HG03571 (cell line): ENCODE results near the gene FGF14.

ENCODE experiments used
- ATAC-seq: cut with Tn5 transposase; IDR thresholded peaks from one replicate; pipeline ENCODE4 v1.9.1; 2021; ENCODE audit not compliant: unreplicated experiment

The FGF14 gene

DNA sequence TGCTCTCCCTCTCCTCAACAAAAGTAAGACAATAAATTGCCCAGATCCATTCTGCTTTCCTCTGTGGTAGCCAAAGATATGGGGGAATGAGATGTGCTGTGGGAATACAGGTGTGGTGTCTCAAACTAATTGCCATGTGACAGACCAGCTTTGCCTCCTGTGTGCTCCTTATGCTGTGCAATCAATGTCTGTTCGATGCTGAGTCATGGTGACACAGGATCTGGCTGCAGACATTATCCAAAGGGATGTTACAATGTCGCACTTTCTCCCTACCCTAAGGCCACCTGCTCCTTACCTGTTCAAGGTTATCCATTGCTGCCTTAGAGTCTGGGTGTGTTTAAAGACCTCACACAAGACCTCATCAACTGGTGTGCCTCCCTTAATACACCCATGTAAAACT lies 32.5 kb downstream of the FGF14 start:
- no peak for ATAC-seq

DNA sequence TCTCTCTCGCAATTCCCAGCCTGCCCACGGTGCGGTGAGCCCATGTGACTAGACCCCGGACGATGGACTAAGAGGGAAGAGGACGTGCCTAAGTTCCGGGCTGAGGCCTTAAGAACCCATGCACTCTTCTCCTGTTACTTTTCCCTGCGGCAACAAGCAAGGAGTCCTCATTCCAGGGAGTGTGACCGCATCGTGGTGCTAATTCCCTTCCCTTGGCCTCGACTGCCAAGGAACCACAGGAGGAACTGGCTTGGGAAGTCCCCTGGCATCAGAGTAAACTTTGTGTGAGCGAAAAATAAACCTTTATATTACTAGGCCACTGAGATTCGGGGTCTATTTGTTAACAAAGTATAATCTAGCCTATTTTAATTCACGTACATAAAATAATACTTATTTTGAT lies 34.0 kb downstream of the FGF14 start:
- no peak for ATAC-seq

DNA sequence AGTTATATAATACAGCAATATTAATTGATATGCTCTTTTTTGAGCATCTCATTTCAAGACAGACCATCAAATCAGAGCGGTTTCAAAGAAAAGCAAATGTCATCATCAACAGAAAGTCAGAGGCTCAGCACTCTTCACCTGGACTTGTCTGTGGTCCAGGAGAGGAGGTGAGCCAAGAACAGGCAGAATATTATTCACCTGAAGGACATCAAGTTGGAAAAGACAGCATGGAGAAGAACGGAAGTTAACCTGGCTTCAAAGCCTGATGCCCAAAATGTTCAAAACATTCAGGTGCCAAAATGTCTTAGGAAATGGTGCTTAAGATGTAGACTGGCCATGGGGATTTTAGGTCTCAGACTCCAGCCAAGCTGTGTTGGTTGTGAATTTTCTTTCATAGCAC lies 40.7 kb downstream of the FGF14 start:
- no peak for ATAC-seq

DNA sequence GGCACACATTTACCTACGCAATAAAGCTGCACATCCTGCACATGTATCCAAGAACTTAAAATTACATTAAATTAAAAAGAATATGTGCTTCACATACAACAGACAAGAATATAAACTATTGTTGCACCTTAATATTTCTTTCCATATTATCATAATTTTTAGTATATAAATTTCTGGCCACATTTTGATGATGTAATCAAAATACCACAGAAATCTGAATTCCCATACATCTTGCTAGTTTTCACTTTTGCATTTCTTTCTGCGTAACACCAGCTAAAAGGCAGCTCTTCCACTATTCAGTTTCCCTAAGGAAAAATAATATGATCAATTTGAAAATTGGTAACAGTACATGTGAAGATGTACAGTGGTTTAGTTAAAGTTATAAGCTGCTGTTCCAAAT lies 42.6 kb downstream of the FGF14 start:
- no peak for ATAC-seq

DNA sequence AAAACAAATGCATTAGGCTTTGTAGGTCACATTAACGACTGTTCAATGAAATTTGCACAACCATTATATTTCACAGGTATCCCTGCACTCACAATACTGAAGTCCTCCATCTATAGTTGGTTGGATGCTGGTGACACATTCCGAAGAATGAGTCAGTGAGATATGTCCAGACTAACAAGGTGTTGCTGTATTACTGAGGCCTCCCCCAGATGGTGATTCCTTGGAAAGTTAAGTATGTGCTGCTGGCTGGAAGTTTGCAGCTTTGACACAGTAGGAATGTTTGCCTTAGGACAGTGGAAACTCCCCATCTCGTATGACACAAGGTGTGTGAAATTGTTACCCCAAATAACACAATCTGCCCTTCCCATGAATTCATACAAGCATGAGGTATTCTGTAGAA lies 46.6 kb downstream of the FGF14 start:
- ATAC-seq = no peak

DNA sequence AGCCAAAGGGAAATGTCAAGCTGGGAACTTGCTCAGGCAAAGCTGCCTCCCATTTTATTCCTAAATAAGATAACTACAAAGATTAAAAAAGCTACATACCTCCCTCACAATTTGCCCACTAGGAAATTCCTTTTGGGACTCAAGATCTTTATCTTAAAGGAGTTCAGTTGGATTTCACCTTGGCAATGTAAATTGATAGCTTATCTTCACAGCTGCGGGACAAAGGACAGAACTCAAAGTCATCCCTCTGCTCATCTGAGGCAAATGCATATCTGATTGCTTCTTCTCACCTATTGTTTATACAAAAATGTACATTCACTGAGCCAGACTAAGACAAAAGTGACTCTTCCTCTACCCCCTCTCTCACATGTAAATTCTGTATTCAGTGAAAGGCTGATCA lies 47.8 kb downstream of the FGF14 start:
- ATAC-seq = no peak

DNA sequence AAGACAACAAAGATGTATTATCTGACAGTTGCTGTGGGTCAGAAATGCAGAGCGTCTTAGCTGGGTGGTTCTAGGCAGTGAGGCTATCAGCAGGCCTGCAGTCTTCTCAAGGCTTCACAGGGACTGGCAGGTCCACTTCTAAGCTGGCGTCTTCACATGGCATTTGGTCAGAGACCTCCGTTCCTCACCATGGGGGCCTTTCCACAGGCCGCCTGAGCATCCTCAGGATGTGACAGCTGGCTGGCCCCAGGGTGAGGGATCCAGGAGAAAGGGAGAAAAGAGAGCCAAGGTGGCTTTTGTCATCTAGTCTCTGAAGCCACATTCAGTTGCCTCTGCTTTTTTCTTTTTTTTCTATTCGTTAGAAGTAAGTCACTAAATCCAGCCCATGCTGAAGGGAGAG lies 50.3 kb downstream of the FGF14 start:
- ATAC-seq = no peak

DNA sequence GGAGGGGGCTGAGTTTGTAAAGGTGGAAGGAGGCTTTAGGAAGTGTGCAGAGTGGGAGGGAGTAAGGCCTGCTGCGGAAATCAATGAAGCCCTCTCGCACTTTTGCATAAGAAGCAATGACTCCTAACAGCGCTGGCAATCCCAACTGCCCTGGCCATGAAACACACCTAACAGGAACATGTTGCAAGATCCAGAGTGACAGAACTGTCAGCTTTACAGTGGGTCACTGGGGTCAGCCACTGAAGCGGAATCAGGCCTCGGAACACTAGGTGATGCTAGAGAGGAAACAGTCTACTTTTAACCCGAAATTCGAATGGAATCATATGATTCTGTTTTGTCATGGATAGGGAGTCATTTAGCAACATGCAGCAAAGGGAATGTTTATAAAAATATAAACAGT lies 54.4 kb downstream of the FGF14 start:
- ATAC-seq = no peak

DNA sequence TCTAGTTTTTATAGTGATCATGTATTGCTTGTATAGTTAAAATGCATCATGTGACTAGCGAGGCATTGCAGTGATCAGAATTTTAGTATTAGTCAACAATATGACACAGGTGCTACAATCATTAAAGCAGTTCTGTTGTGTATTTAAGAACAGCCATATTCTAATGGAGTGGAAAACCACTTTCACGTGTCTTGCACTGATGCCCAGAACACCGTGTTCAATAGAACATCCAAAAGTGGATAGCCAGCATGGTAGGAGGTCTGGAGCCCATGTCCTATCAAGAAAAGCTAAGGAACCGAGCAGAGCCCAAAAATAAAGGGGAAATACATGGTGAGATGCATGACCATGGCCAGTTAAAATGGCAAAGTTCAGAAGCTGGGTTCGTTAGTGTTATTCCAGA lies 55.1 kb downstream of the FGF14 start:
- no peak for ATAC-seq

DNA sequence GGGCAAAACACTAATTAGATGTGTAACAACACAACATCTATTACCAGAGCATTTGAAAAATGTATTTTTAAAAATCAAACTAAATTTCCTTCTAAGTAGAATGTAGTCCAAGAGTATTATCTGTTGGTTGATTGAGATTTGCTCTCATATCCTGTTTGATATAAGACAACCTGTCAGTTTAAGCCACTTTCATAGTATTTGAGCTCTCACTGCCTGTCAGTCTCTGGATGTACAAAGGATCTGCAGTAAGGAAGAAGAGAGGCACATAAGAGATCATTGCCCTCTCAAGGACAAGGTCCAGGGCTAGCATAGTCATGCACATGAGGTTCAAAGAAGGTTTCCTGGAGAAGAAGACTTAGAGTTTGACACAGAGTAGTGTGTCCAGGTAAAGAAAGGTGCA lies 57.4 kb downstream of the FGF14 start:
- ATAC-seq = no peak

DNA sequence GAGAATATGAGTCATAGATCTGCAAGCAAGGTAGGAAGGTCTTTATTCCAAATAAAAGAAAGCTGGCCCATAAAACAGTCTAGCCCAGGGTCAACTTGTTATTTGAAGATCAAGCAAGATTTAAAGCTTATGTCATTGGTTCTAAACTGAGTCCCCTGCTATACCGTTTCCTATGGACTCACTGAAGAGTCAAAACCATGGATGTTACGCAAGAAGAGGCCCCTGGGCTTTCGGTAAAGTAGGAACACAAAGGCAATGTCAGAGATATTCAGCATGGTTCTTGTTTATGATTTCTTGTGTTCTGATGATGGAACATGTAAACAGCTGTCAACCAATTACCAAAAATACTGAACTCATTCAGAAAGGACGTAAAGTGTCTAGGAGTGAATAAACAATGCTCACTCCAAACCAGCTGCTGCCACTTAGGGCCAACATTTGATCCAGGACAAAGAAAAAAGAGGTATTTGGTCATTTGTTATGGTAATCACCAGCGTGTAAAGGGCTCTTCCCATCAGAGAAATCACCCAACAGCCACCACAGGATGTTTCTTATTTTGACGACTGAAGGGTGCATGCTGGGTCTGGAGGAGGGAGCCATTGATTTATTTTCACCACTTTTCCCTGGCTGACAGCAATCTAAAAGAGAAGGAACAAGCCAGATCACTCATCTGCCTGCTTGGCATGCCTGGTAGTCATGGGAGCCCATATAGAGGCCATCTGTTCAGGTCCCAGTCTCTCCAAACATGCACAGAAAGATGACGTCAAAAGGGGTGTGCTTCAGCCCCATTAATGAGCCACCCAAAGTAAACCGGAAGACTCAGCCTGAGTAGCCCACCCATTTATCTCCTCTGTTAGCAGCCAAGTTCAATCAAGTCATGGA lies 68.3 kb downstream of the FGF14 start:
- ATAC-seq = no peak

DNA sequence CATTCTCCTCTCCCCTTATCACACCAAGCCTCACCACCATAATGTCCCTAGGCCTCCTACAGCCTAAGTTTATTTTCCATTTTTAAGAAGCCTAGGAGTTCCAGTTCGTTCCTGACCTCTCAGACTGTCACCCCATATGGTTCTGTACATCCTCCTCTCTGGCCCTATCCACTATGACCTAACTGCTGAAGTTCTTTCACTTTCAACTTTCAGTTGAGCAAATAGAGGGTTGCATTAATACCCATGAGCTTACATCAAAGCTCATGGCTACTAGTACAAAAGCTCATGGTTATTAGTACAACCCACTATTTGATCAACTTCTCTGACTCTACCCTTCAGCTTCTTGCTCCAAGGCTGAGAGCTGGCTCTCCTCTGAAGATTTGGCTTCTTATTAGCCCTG lies 72.9 kb downstream of the FGF14 start:
- ATAC-seq = peak; percentile 72

DNA sequence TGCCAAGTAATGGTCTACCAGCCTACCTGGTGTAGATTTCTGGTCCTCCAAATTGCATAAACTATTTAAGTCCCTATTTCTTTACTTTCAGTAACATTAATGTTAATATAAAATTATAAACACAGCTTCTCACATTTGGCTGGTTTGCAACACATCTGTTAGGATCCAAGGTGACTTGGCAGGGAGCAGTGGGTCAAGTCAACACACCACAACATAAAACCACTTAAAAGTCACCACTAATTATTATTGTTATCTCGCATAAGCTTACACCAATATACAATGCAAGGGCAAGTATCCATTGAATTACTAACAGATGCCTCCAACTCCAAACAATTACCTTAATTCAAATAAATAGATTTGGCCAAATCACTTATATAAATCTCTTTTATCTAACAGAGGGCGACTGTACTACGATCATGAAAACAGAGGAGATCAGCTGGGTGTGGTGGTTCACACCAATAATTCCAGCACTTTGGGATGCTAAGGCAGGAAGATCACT lies 74.7 kb downstream of the FGF14 start:
- ATAC-seq = no peak

DNA sequence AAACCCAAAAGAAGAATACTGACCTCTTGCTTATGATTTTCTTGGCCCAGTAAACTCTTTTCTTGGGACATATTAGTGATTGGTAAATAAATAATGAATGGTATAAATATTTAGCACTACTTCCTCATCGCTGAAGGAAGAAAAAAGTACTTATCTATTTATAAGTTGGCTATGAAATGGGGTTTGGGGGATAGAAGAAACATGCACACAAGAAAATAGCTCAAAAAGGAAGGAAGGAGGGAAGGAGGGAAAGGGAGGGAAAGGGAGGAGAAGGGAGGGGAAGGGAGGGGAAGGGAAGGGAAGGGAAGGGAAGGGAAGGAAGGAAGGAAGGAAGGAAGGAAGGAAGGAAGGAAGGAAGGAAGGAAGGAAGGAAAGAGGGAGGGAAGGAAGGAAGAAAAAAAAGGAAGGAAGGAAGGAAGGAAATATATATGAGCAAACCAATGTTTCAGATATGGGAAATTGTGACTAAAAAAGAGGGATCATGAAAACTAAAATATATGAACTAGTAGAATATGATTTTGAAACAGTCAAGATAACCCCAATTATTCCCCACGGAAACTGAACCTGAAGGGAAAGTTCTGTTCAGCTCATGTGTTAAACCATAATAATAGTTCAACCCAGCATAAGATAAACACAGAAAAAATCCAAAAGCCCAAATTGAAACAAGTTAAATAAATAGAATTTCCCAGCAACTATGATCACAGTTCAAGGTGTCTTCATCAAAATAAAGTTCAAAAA lies 75.3 kb downstream of the FGF14 start:
- ATAC-seq = no peak

DNA sequence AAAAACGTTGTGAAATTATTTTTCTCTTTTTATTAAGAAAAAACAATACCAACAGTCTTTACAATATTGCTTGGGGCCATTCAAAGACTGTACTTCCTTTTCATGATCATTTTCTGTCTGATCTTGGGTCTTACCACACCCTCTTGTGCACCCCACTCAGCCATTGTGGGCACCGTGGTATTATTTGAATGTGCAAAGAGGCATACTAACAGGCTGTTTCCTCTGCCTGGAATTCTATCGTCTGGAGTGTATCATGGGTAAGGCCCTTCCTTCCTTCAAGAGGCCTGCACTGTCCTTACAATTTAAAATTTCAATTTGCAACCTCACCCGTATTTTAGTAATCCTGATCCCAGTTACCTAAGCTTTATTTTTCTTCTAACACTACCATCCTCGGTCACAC lies 76.5 kb downstream of the FGF14 start:
- no peak for ATAC-seq

DNA sequence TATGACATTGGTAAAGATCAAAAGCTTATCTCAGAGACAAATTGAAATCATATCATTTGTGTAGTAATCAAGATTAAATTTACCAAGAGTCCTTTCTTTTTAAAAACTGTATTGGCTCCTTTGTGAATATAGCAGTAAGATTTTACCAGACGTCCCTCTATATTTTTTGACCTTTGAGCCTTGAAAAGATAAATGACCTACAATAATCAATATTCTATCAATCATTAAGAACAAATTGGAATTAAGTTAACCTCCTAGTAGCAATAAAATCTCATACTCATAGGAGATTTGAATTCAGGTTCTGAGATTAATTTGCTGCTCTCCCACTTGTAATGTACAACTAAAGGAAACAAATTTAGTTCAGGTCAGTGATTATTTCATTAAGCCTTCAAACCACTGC lies 78.3 kb downstream of the FGF14 start:
- no peak for ATAC-seq

DNA sequence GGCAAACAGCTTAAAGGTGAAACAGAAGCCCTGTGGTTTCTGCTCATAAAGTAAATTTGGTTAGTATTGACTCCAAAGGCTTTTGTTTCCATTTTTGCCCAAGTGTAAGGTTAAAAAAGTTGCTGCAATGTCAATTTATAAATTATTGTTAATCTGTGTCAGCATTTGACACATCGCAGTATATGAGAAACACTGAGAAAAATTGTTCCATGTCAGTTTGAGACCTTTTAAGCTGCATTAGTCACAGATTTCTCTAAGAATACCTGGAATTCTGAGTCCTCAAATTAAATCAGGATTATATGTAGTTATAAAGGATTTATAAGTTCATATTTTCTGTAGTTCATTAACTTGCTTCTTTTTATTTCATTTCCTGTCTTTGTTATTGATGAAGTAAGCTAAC lies 78.8 kb downstream of the FGF14 start:
- ATAC-seq = no peak

DNA sequence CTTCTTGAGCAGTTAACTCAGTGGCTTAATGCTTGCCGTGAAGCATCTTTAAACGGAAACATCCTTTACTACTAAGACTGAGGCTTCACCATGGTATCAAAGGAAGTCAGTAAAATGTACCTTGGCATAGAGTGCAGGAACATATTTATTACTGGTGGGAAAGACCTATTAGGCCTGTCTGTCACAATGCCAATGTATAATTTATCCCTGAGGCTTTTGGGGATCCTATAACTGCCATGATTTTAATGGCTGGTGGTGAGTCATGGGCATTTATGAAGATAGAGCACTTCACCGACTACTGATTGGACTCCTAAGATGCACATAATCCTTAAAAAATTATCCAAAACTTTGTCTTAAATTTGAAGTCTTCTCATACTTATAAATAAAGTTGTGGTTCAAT lies 79.6 kb downstream of the FGF14 start:
- no peak for ATAC-seq

DNA sequence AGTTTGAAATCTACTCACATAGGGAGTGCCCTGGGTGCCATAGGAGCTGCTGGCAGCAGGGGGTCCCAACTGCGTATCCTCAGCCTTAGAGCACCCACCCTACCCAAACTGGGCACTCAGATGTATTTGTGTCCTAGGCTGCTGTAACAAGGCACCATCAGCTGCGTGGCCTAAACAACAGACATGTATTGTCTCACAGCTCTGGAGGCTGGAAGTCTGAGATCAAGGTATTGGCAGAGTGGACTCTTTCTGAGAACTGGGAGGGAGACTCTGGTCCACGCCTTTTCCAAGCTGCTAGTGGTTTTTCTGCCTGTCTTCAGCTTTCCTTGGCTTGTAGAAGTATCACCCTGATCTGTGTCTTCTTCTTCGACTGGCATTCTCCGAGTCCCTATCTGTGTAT lies 83.6 kb downstream of the FGF14 start:
- no peak for ATAC-seq

DNA sequence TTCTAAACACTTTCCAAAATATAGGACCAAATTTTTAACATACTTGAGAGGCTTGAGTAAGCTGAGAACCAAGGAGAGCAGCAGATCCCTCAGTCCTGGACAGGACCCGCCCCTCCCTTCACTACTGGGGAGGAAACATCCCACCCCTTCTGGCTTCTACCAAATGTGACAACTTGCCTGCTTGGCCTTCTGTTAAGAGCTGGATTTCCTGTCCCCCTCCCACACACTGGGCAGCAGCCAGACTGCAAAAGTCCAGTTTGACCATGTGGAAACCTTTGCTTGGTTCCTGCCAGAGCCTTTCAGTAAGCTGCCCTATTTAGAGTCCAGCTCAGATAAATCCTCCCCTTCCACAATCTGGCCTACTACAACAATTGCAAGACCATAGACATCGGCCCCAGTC lies 84.3 kb downstream of the FGF14 start:
- no peak for ATAC-seq

DNA sequence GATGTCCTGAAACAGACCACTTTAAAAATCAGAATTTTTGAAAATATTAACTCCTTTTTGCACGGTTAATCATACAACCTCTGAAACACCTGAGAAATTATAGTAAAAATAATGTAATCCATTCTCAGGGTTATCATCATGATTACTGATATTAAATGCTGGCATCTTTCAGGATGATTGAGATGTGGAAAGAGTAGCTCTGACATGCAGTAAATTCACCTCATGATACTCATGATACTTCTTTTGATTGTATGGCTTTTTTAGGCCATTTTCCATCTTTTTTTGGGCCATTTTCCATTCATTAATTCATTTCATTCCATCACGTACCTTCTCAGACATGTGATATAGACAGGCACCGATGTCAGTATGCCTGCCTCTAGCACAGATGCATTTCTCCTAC lies 85.1 kb downstream of the FGF14 start:
- ATAC-seq = no peak

DNA sequence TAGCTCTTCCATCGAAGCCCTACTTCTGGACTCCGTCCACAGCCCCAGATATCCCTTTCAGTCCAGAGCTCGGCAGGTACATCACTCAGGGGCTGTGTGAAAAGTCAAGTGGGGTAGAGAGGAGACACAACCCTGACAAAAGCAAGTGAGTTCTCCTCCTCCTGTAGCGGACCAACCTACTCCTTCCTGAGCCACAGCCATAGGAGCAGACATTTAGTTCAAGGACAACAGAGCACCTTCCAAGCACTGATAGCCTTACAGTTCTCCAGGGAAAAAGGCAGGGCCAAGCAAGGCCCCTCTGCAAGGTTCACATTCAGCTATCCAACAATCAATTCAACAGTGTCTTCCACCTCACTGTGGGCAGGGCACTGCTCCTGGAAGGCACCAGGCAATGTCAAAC lies 89.0 kb downstream of the FGF14 start:
- ATAC-seq = no peak
